ENCODE data around the gene C1orf56.

C1orf56 gene

GRCh38 chr1:151024540-151025146 is 22.9 kb upstream of the C1orf56 start:
- DNase-seq (ENCODE audit: low read depth, low spot score) = peak; percentile 70

DNA sequence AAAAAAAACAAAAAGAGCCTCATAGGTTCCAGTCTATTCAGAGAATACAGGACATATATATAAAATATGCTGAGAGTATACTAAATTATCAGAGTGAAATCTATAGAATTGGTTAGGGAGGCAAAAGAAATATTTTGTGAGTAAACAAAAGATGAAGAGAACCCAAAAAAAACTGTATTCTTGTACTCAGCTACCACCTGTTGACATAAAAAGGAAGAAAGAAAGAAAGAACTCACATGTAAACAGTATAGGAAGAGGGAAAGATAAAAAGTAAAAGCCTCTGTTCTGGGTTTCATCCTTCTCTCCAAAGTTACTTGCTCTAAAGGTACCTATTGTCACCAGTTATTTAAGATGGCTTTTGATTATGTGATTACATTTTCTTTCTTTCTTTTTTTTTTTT is 21.1 kb upstream of the C1orf56 start:
- no peak for DNase-seq (ENCODE audit: low read depth, low spot score)

GRCh38 chr1:151032164-151032563 is 15.4 kb upstream of the C1orf56 start:
- no peak for DNase-seq (ENCODE audit: low read depth, low spot score)

DNA sequence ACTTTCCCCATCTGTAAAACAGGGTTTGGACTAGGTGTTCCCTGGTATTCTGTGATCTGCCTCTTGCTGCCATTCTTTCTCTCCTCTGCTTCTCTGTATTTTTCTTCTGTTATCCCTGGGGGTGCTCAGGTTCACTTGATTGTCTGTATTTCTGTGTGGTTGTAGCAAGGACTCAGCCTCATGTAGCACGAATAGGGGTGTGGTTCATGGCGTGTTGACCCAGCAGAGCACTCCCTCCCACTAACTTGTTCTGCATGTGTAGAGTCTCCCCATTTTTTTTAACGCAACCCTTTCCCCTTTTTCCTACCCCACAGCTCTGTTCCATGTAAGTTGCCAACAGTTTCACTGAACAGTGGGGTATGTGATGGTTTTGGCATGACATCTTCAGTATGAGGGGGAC is 12.4 kb upstream of the C1orf56 start:
- DNase-seq (ENCODE audit: low read depth, low spot score) = no peak

DNA sequence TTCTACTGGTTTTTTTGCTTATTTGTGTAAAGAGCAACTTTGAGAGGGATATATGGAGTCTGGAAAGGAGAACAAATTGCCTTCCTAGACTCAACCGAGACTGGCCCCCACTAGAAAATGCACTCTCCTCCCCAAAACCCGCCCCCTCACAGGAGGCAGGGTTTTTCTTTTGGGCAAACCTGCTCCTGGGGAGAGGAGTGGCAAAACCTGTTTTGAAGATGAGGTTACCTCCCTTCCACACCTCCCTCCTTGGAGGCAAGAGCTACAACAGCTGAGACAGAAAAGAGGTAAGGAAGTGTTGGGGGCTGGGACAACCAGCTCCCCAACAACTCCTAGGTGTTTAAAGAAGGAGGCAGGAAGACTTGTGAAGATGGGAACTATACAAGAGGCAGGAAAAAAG is 11.2 kb upstream of the C1orf56 start, which contains the start of gene BNIPL:
BNIPL (plus strand) TSS at position 231 of the 400 bp plus-strand sequence; CDS start at position 371, 140 bp downstream.
- no peak for DNase-seq (ENCODE audit: low read depth, low spot score)

- no peak for DNase-seq (ENCODE audit: low read depth, low spot score)
Observed at GRCh38 chr1:151037032-151037431, 10.5 kb upstream of the C1orf56 start.

- no peak for DNase-seq (ENCODE audit: low read depth, low spot score)
Observed at GRCh38 chr1:151039521-151039920, 8.0 kb upstream of the C1orf56 start.

DNA sequence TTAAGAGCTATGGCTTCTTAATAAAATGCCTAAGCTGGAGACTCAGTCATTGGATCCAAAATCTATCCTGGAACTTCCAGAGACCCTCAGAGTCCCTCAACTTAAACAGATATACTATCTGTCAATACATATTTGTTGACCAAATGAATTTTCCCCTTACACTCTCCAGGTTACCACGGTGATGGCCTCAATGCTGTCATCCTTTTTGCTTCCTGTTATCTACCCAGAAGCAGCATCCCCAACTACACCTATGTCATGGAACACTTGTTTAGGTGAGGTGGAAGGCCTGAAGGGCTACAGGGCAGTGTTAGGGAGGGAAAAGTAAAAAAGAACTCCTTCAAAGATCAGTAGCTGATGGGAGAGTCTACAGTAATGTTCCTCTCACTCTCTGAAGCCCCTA is 4.4 kb upstream of the C1orf56 start:
- no peak for DNase-seq (ENCODE audit: low read depth, low spot score)

- no peak for DNase-seq (ENCODE audit: low read depth, low spot score)
Observed at GRCh38 chr1:151047925-151048644, 534 bp downstream of the C1orf56 start.

- no peak for DNase-seq (ENCODE audit: low read depth, low spot score)
Observed at GRCh38 chr1:151048645-151049032, 1.1 kb downstream of the C1orf56 start.

DNA sequence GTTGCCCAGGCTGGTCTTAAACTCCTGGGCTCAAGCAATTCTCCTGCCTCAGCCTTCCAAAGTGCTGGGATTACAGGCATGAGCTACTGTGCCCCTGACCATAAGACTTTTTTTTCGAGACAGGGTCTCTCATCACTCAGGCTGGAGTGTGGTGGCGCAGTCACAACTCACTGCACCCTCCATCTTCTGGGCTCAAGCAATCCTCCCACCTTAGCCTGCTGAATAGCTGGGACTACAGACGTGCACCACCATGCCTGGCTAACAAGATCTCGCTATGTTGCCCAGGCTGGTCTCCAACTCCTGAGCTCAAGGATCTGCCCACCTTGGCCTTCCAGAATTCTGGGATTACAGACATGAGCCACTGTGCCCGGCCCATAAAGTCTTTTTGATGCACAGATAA is 1.9 kb downstream of the C1orf56 start:
- no peak for DNase-seq (ENCODE audit: low read depth, low spot score)

- DNase-seq (ENCODE audit: low read depth, low spot score) = no peak
Observed at GRCh38 chr1:151050051-151050688, 2.6 kb downstream of the C1orf56 start.

- DNase-seq (ENCODE audit: low read depth, low spot score) = no peak
Observed at GRCh38 chr1:151051356-151052009, 3.9 kb downstream of the C1orf56 start.

- DNase-seq (ENCODE audit: low read depth, low spot score) = no peak
Observed at GRCh38 chr1:151054971-151055547, 7.5 kb downstream of the C1orf56 start.

- no peak for DNase-seq (ENCODE audit: low read depth, low spot score)
Observed at GRCh38 chr1:151055581-151055980, 8.0 kb downstream of the C1orf56 start.

DNA sequence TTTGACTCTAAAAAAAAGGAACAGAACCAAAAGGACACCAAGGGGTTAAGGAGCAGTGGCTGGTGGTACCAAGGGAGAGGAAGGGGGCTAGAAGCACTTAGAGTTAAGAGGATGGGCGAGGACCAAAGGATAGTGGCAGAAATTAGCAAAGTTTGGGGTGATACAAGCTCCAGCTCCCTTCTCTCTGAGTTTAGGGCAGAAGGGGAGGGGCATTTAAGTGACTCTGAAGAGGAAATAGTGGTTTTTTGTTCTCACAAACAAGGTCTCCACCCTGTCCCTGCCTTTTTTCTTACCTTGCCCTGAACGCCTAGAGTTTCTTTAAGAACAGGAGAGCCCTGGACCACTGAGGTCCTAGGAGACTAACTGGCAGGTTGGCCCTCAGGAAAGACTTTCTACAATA is 8.6 kb downstream of the C1orf56 start:
- no peak for DNase-seq (ENCODE audit: low read depth, low spot score)

GRCh38 chr1:151058692-151059091 is 11.1 kb downstream of the C1orf56 start:
- DNase-seq (ENCODE audit: low read depth, low spot score) = no peak

GRCh38 chr1:151059109-151060006 is 11.8 kb downstream of the C1orf56 start, which contains the start of gene CDC42SE1:
TSS of gene CDC42SE1 (minus strand) at chr1:151059622. CDS start at chr1:151055730, 3,892 bp downstream.
- DNase-seq (ENCODE audit: low read depth, low spot score) = peak; percentile 67

DNA sequence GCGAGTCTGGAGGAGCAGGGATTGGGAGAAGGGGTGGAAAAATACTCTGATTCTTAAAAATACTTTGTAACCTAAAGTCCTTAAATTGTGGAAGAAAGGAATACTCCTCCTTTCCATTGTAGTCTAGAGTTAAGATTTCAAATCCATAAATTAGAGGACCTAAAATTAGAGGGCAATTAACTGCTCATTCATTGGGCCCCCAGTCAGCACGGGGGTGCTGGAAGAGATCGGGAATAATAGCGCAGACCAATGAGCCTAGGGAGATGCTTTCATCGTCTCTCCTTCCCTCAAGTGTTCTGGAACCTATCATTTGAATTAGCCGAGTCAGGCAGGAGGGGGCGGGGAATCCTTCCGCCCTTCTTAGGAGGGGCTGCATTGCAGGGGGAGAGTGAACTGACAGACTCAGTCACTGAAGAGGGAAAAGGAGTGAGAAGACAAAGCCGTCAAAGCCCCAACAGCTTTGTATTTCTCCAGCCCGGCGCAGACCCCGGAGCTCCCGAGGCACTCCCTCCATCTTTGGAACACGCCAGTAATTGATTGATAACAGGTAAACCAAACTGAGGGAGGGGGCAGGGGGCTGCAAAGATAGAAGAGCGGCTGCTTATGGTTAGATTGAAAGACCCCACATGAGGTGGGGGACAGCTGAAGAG is 12.6 kb downstream of the C1orf56 start, which contains the start of gene MLLT11:
MLLT11 (plus strand) TSS at position 391 of the 650 bp plus-strand sequence. CDS start 6,828 bp downstream, outside the sequence.
- DNase-seq (ENCODE audit: low read depth, low spot score) = no peak
